Kidney capillary endothelial cell (primary cell): ENCODE measurements around the gene ZNF555.
A peak's percentile ranks its signal among the peaks of the same experiment; 100 is the strongest.
"Not testable (repeated sequence)": the region's sequence is repeated elsewhere in the genome, so short reads cannot be mapped to it uniquely, and the experiment has no call there.

ENCODE experiments used
- DNase-seq: peaks from one replicate; pipeline ENCODE4 v3.0.0-alpha.2; 2018; ENCODE audit warnings: low spot score

Gene ZNF555

GRCh38 chr19:2807379-2808128, 33.7 kb upstream of the ZNF555 start:
- no peak for DNase-seq

GRCh38 chr19:2808129-2808941, 32.9 kb upstream of the ZNF555 start:
- no peak for DNase-seq

- DNase-seq = no peak
Measured at GRCh38 chr19:2809387-2810140, 31.7 kb upstream of the ZNF555 start.

- no peak for DNase-seq
Measured at GRCh38 chr19:2810141-2811091, 30.9 kb upstream of the ZNF555 start.

GRCh38 chr19:2811221-2811722, 30.0 kb upstream of the ZNF555 start:
- no peak for DNase-seq

- DNase-seq = no peak
Measured at GRCh38 chr19:2811735-2812413, 29.4 kb upstream of the ZNF555 start.

GRCh38 chr19:2812414-2813234, 28.7 kb upstream of the ZNF555 start:
- DNase-seq = no peak

GRCh38 chr19:2813235-2814160, 27.8 kb upstream of the ZNF555 start:
- DNase-seq = no peak

GRCh38 chr19:2814426-2814825, 26.8 kb upstream of the ZNF555 start:
- no peak for DNase-seq

- DNase-seq = no peak
Measured at GRCh38 chr19:2815191-2815614, 26.1 kb upstream of the ZNF555 start.

- no peak for DNase-seq
Measured at GRCh38 chr19:2815923-2816322, 25.4 kb upstream of the ZNF555 start.

GRCh38 chr19:2816641-2817040, 24.6 kb upstream of the ZNF555 start:
- DNase-seq = no peak

GRCh38 chr19:2817237-2817829, 23.9 kb upstream of the ZNF555 start:
- DNase-seq = not testable (repeated sequence)

- DNase-seq = peak; percentile 95
Measured at GRCh38 chr19:2819540-2820111, 21.6 kb upstream of the ZNF555 start, which contains the start of gene ZNF554. Gene ZNF554 (plus strand): TSS chr19:2819868. CDS start chr19:2820072, 204 bp downstream.

GRCh38 chr19:2820112-2820702, 21.1 kb upstream of the ZNF555 start:
- DNase-seq = no peak

- DNase-seq = no peak
Measured at GRCh38 chr19:2822846-2823245, 18.4 kb upstream of the ZNF555 start.

GRCh38 chr19:2823646-2824045, 17.6 kb upstream of the ZNF555 start:
- no peak for DNase-seq
